Measurements from ENCODE around the gene PALMD.

- TF ChIP-seq, protein P1, sequence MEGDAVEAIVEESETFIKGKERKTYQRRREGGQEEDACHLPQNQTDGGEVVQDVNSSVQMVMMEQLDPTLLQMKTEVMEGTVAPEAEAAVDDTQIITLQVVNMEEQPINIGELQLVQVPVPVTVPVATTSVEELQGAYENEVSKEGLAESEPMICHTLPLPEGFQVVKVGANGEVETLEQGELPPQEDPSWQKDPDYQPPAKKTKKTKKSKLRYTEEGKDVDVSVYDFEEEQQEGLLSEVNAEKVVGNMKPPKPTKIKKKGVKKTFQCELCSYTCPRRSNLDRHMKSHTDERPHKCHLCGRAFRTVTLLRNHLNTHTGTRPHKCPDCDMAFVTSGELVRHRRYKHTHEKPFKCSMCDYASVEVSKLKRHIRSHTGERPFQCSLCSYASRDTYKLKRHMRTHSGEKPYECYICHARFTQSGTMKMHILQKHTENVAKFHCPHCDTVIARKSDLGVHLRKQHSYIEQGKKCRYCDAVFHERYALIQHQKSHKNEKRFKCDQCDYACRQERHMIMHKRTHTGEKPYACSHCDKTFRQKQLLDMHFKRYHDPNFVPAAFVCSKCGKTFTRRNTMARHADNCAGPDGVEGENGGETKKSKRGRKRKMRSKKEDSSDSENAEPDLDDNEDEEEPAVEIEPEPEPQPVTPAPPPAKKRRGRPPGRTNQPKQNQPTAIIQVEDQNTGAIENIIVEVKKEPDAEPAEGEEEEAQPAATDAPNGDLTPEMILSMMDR (conservative IDR thresholded peaks at IDR 0.05; ENCODE audit: low read length): no peak
- no peak for TF ChIP-seq EZH2phosphoT487 (IDR thresholded peaks at IDR 0.05; ENCODE audit: borderline replicate concordance)
Measured at GRCh38 chr1:99638853-99639252, 7.1 kb upstream of the PALMD start.
